ENCODE results near the gene LGI2. TPM values are rescaled to one million over a fixed set of nuclear protein-coding genes. Genes with fewer than 3 reads are reported as not detected.

LGI2 gene
- total and polyA plus RNA-seq, 2 experiments from 2014 or later: 0.63 to 8.0 TPM

- TF ChIP-seq ETS1 (IDR thresholded peaks at IDR 0.05) (no peak), JUNB (IDR thresholded peaks at IDR 0.05; ENCODE audit: unreplicated experiment) (no peak), ZNF331 (CRISPR knock-in tag; IDR thresholded peaks at IDR 0.05; ENCODE audit: low read depth) (no peak), POLR2AphosphoS5 (IDR thresholded peaks at IDR 0.05; ENCODE audit: low read depth) (no peak), EZH2 (IDR thresholded peaks at IDR 0.05; ENCODE audit: low read depth, unreplicated experiment) (no peak), EZH2phosphoT487 (IDR thresholded peaks at IDR 0.05; ENCODE audit: unreplicated experiment) (no peak)
- Histone ChIP-seq H4K20me1 (replicated peaks; ENCODE audit: insufficient read depth) (no peaks in the 10 kb centered on the region), H3K36me3 (ENCODE audit: insufficient read depth) (no peaks in the 10 kb centered on the region), H3F3A (replicated peaks; ENCODE audit: low read depth) (no peaks in the 10 kb centered on the region), H2AFZ (no peak overlapping the region), H3K4me2 (no peak overlapping the region), H3K4me1 (ENCODE audit: insufficient read depth) (peaks cover 4% of the 10 kb centered on the region), H3K27me3 (ENCODE audit: insufficient read depth) (no peaks in the 10 kb centered on the region), H3K79me2 (replicated peaks; ENCODE audit: insufficient read depth) (no peaks in the 10 kb centered on the region), H3K9me2 (ENCODE audit: insufficient read depth) (0 out of 2 replicates have a peak, but pooled peaks cover under 1% of the 10 kb centered on the region), H3K4me3 (no peak overlapping the region), H3K27ac (ENCODE audit: low read depth) (no peak overlapping the region)
- Mint-ChIP-seq H3K27ac (no peak overlapping the region), H3K4me3 (no peak overlapping the region), H3K27me3 (ENCODE audit: insufficient read depth, low read depth, poor library complexity) (no peaks in the 10 kb centered on the region), H3K4me1 (peaks cover 7% of the 10 kb centered on the region), H3K9me3 (peaks cover 6% of the 10 kb centered on the region; the same call in 2 of the 3 replicates), H3K36me3 (ENCODE audit: low read depth) (0 out of 3 replicates have a peak, but pooled peaks cover under 1% of the 10 kb centered on the region)
- ATAC-seq (no peak), DNase-seq (ENCODE audit: low spot score) (no peak)
These were observed 72.9 kb downstream of the LGI2 start for GRCh38 chr4:24957886-24958285.

GRCh38 chr4:24956763-24957162 lies 74.0 kb downstream of the LGI2 start:
- peaks cover 4% of the 10 kb centered on the region for H3K4me1 ChIP-seq (ENCODE audit: insufficient read depth)
- H3K4me3 Mint-ChIP-seq: no peak overlapping the region
- H3K79me2 ChIP-seq (replicated peaks; ENCODE audit: insufficient read depth): no peaks in the 10 kb centered on the region
- H3K36me3 Mint-ChIP-seq (ENCODE audit: low read depth): no peaks in the 10 kb centered on the region
- H3K27ac Mint-ChIP-seq: no peak overlapping the region
- no peak overlapping the region for H3K27ac ChIP-seq (ENCODE audit: low read depth)
- H4K20me1 ChIP-seq (replicated peaks; ENCODE audit: insufficient read depth): no peaks in the 10 kb centered on the region
- DNase-seq (ENCODE audit: low spot score) (no peak), ATAC-seq (no peak)
- peaks cover 5% of the 10 kb centered on the region; the same call in 2 of the 3 replicates for H3K9me3 Mint-ChIP-seq
- H3K27me3 ChIP-seq (ENCODE audit: insufficient read depth): no peaks in the 10 kb centered on the region
- H3K27me3 Mint-ChIP-seq (ENCODE audit: insufficient read depth, low read depth, poor library complexity): no peaks in the 10 kb centered on the region
- H3K4me3 ChIP-seq: no peak overlapping the region
- H3K4me2 ChIP-seq: no peak overlapping the region
- no peaks in the 10 kb centered on the region for H3F3A ChIP-seq (replicated peaks; ENCODE audit: low read depth)
- H2AFZ ChIP-seq: no peak overlapping the region
- peaks cover 7% of the 10 kb centered on the region for H3K4me1 Mint-ChIP-seq
- no peaks in the 10 kb centered on the region for H3K36me3 ChIP-seq (ENCODE audit: insufficient read depth)
- H3K9me2 ChIP-seq (ENCODE audit: insufficient read depth): no peaks in the 10 kb centered on the region
- TF ChIP-seq CREB1 (CRISPR knock-in tag; IDR thresholded peaks at IDR 0.05; ENCODE audit: low read depth) (no peak), ETS1 (IDR thresholded peaks at IDR 0.05) (no peak), STAT1 (IDR thresholded peaks at IDR 0.05; ENCODE audit: unreplicated experiment) (no peak), JUNB (IDR thresholded peaks at IDR 0.05; ENCODE audit: unreplicated experiment) (no peak), EZH2phosphoT487 (IDR thresholded peaks at IDR 0.05; ENCODE audit: unreplicated experiment) (no peak), ZNF114 (CRISPR knock-in tag; IDR thresholded peaks at IDR 0.05) (no peak), POLR2AphosphoS5 (IDR thresholded peaks at IDR 0.05; ENCODE audit: low read depth) (no peak), ZNF462 (CRISPR knock-in tag; IDR thresholded peaks at IDR 0.05) (no peak), NANOG (IDR thresholded peaks at IDR 0.05; ENCODE audit: borderline replicate concordance) (no peak), EZH2 (IDR thresholded peaks at IDR 0.05; ENCODE audit: low read depth, unreplicated experiment) (no peak), CTCF (conservative IDR thresholded peaks at IDR 0.05; ENCODE audit: low read depth in 2 of 2) (no peak)
